H9 (cell line): Measurements from ENCODE around the gene GRIK4. TPM values are rescaled to one million over a fixed set of nuclear protein-coding genes. Genes with fewer than 3 reads are reported as not detected.

Experiments used
- DNase-seq: peaks from one replicate; pipeline ENCODE4 v3.0.0-alpha.2; 2017
- H2AFZ ChIP-seq: one replicate; pipeline ENCODE4 v1.6.1; 2013; ENCODE audit warnings: mild to moderate bottlenecking, low read length, control low read depth, moderate library complexity
- H2AK5ac ChIP-seq: 2 replicates; pipeline ENCODE4 v1.6.1; 2013; ENCODE audit warnings: low read length, control low read depth, mixed read lengths; ENCODE audit not compliant: insufficient read length
- H2BK120ac ChIP-seq: one replicate; pipeline ENCODE4 v1.6.1; 2013; ENCODE audit warnings: low read depth, mild to moderate bottlenecking, low read length, control low read depth, inconsistent platforms; ENCODE audit not compliant: poor library complexity, severe bottlenecking
- H2BK12ac ChIP-seq: 2 replicates; pipeline ENCODE4 v1.6.1; 2013; ENCODE audit warnings: low read length, control low read depth, mixed read lengths, low read depth; ENCODE audit not compliant: insufficient read length
- H2BK15ac ChIP-seq: 2 replicates; pipeline ENCODE4 v1.6.1; 2013; ENCODE audit warnings: low read depth, low read length, control low read depth
- H2BK20ac ChIP-seq: one replicate; pipeline ENCODE4 v1.6.1; 2013; ENCODE audit warnings: low read depth, mild to moderate bottlenecking, low read length, control low read depth, inconsistent platforms; ENCODE audit not compliant: poor library complexity, severe bottlenecking
- H2BK5ac ChIP-seq: 2 replicates; pipeline ENCODE4 v1.6.1; 2013; ENCODE audit warnings: low read length, control low read depth, mixed read lengths; ENCODE audit not compliant: insufficient read length
- H3K14ac ChIP-seq: 2 replicates; pipeline ENCODE4 v1.6.1; 2013; ENCODE audit warnings: low read length, control low read depth; ENCODE audit not compliant: insufficient read depth
- H3K18ac ChIP-seq: 2 replicates; pipeline ENCODE4 v1.6.1; 2013; ENCODE audit warnings: low read depth, mild to moderate bottlenecking, mixed read lengths, low read length, control low read depth; ENCODE audit not compliant: insufficient read length
- H3K23ac ChIP-seq: 2 replicates; pipeline ENCODE4 v1.6.1; 2013; ENCODE audit warnings: low read length, control low read depth, mixed read lengths, low read depth; ENCODE audit not compliant: insufficient read length
- H3K23me2 ChIP-seq: 2 replicates; pipeline ENCODE4 v1.6.1; 2013; ENCODE audit warnings: low read depth, mild to moderate bottlenecking, mixed read lengths, low read length, control low read depth; ENCODE audit not compliant: insufficient read length, poor library complexity, severe bottlenecking
- H3K27ac ChIP-seq: 2 replicates; pipeline ENCODE4 v1.5.1; 2013; ENCODE audit warnings: low read length, control low read depth, mixed read lengths, low read depth; ENCODE audit not compliant: insufficient read length
- H3K27me3 ChIP-seq: 2 replicates; pipeline ENCODE4 v1.6.1; 2013; ENCODE audit warnings: low read length, control low read depth, inconsistent platforms; ENCODE audit not compliant: insufficient read depth
- H3K4ac ChIP-seq: 2 replicates; pipeline ENCODE4 v1.6.1; 2013; ENCODE audit warnings: low read depth, mild to moderate bottlenecking, control low read depth, inconsistent platforms, low read length, moderate library complexity
- H3K4me1 ChIP-seq: 2 replicates; pipeline ENCODE4 v1.6.1; 2013; ENCODE audit warnings: low read length, control low read depth, inconsistent platforms; ENCODE audit not compliant: insufficient read depth
- H3K4me2 ChIP-seq: 2 replicates; pipeline ENCODE4 v1.6.1; 2013; ENCODE audit warnings: low read length, control low read depth, mixed read lengths; ENCODE audit not compliant: insufficient read length, insufficient read depth
- H3K56ac ChIP-seq: 2 replicates; pipeline ENCODE4 v1.6.1; 2013; ENCODE audit warnings: low read depth, mild to moderate bottlenecking, mixed read lengths, low read length, control low read depth; ENCODE audit not compliant: insufficient read length
- H3K79me1 ChIP-seq: 2 replicates; pipeline ENCODE4 v1.6.1; 2013; ENCODE audit warnings: low read depth, mild to moderate bottlenecking, moderate library complexity, low read length, control low read depth, inconsistent platforms; ENCODE audit not compliant: insufficient read depth, poor library complexity, severe bottlenecking
- H3K79me2 ChIP-seq: 2 replicates; pipeline ENCODE4 v1.6.1; 2013; ENCODE audit warnings: low read length, control low read depth, inconsistent platforms; ENCODE audit not compliant: insufficient read depth
- H3K9ac ChIP-seq: 2 replicates; pipeline ENCODE4 v1.6.1; 2013; ENCODE audit warnings: low read length, control low read depth, mixed read lengths; ENCODE audit not compliant: insufficient read length; ENCODE audit errors: extremely low read depth
- H3K9me3 ChIP-seq: one replicate; pipeline ENCODE4 v1.6.1; 2013; ENCODE audit warnings: low read depth, low read length, inconsistent platforms; ENCODE audit not compliant: control insufficient read depth
- H3T11ph ChIP-seq: one replicate; pipeline ENCODE4 v1.6.1; 2013; ENCODE audit warnings: mild to moderate bottlenecking, low read length, control low read depth, inconsistent platforms
- H4K20me1 ChIP-seq: one replicate; pipeline ENCODE4 v1.6.1; 2013; ENCODE audit not compliant: control insufficient read depth, insufficient read length, insufficient read depth
- H4K5ac ChIP-seq: 2 replicates; pipeline ENCODE4 v1.6.1; 2013; ENCODE audit warnings: low read depth, mild to moderate bottlenecking, mixed read lengths, low read length, control low read depth; ENCODE audit not compliant: insufficient read length
- H4K8ac ChIP-seq: replicated peaks from 2 replicates; pipeline ENCODE4 v1.6.1; 2013; ENCODE audit warnings: low read length, control low read depth, mixed read lengths, low read depth; ENCODE audit not compliant: insufficient read length
- H4K91ac ChIP-seq: 2 replicates; pipeline ENCODE4 v1.6.1; 2013; ENCODE audit warnings: low read depth, mild to moderate bottlenecking, moderate library complexity, mixed read lengths, low read length, control low read depth; ENCODE audit not compliant: insufficient read length
- H3K27ac Mint-ChIP-seq, 3 experiments: 2 replicates in 2 of 3; 3 replicates in 1 of 3; pipeline ENCODE4 v1.8.0; 2020 to 2021; ENCODE audit warnings: mixed read lengths in 3 of 3, mild to moderate bottlenecking in 1 of 3, moderate library complexity in 1 of 3
- H3K27me3 Mint-ChIP-seq: 2 replicates; pipeline ENCODE4 v1.8.0; 2021; ENCODE audit warnings: low read depth, mild to moderate bottlenecking, moderate library complexity, mixed read lengths
- H3K36me3 Mint-ChIP-seq, 3 experiments: 2 replicates in 2 of 3; 3 replicates in 1 of 3; pipeline ENCODE4 v1.8.0; 2020 to 2021; ENCODE audit warnings: low read depth in 3 of 3, mixed read lengths in 3 of 3; ENCODE audit not compliant: insufficient read depth in 1 of 3
- H3K4me1 Mint-ChIP-seq, 2 experiments: 2 replicates each; pipeline ENCODE4 v1.8.0; 2020; ENCODE audit warnings: mixed read lengths in 2 of 2
- H3K4me3 Mint-ChIP-seq, 2 experiments: 2 replicates in 1 of 2; 3 replicates in 1 of 2; pipeline ENCODE4 v1.8.0; 2020 to 2021; ENCODE audit warnings: mild to moderate bottlenecking in 2 of 2, mixed read lengths in 2 of 2, moderate library complexity in 1 of 2
- H3K9me3 Mint-ChIP-seq, 2 experiments: 2 replicates in 1 of 2; 3 replicates in 1 of 2; pipeline ENCODE4 v1.8.0; 2020; ENCODE audit warnings: mild to moderate bottlenecking in 2 of 2, mixed read lengths in 2 of 2, moderate library complexity in 1 of 2
- WGBS: extraction: QIAGEN DNeasy Blood & Tissue Kit; methylation state at CpG from one replicate; pipeline ENCODE4 v1.1.7; 2013; ENCODE audit warnings: missing lambda C conversion rate, low lambda C conversion rate, mixed read lengths; ENCODE audit not compliant: insufficient read length; ENCODE audit errors: extremely low coverage; 5-methylcytosine and 5-hydroxymethylcytosine counted together
- total RNA-seq: library from RNA; stranded (reverse); gene quantifications from 2 replicates; pipeline ENCODE4 v1.2.1, GENCODE V29; 2021
- TF ChIP-seq, protein P1 (sequence below): fragments of 200-600 bp; sonication (generic); conservative IDR thresholded peaks from 3 replicates; pipeline ENCODE4 v1.8.0; 2021; ENCODE audit warnings: antibody characterized with exemption, mild to moderate bottlenecking

GRIK4 gene
- total RNA-seq, 1 experiment from 2014 or later: 2.3 TPM

DNA sequence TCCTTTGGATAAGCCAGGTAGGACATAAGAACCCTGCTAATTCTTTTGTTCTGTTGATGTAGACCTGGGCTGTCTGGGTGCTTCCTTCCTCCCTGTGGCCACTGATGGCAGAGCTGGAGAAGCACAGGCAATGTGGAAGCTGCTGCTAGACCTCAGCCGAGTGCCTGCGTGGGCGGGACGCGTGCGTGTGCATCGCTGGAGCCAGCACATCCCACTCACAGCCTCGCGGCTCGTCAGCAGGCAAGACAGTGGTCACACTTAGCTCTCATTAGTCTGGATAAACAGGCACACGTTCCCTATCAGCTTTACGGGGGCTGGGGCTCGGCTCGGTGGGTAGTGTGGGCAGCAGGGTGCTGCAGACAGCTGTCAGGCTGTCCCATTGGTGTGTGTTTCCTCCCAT, 155.7 kb downstream of the GRIK4 start:
- no peak overlapping the region for H3K56ac ChIP-seq
- H2BK5ac ChIP-seq: no peak overlapping the region
- no peak overlapping the region for H2AK5ac ChIP-seq
- H3K4me1 ChIP-seq: no peaks in the 10 kb centered on the region
- H3K9ac ChIP-seq: no peak overlapping the region
- no peaks in the 10 kb centered on the region for H3K79me2 ChIP-seq
- H3K27me3 ChIP-seq: no peaks in the 10 kb centered on the region
- H3K79me1 ChIP-seq: no peaks in the 10 kb centered on the region
- no peak overlapping the region for H4K91ac ChIP-seq
- no peak overlapping the region for H4K5ac ChIP-seq
- H3K27ac ChIP-seq: no peak overlapping the region
- H3T11ph ChIP-seq: no peak overlapping the region
- H3K4me2 ChIP-seq: no peak overlapping the region
- Mint-ChIP-seq H3K4me1 (peaks cover 5 to 16% of the 10 kb centered on the region in 2 experiments), H3K4me3 (no peak overlapping the region), H3K36me3 (no peaks in the 10 kb centered on the region; a peak in 1 of 7 replicates), H3K27me3 (peaks cover 15% of the 10 kb centered on the region), H3K9me3 (peaks cover 0 to 4% of the 10 kb centered on the region in 2 experiments; a peak in 2 of 5 replicates), H3K27ac (no peak overlapping the region)
- no peak overlapping the region for H2BK120ac ChIP-seq
- no peaks in the 10 kb centered on the region for H3K9me3 ChIP-seq
- H2AFZ ChIP-seq: no peak overlapping the region
- H3K4ac ChIP-seq: no peak overlapping the region
- WGBS: no CpG with 5 or more reads among the region's 14 CpGs
- no peak overlapping the region for H2BK20ac ChIP-seq
- H3K23me2 ChIP-seq: no peaks in the 10 kb centered on the region
- no peak overlapping the region for H3K23ac ChIP-seq
- no peak overlapping the region; the same call in 1 of the 2 replicates for H3K14ac ChIP-seq
- H2BK12ac ChIP-seq: no peak overlapping the region
- H2BK15ac ChIP-seq: no peak overlapping the region
- TF ChIP-seq, protein P1, sequence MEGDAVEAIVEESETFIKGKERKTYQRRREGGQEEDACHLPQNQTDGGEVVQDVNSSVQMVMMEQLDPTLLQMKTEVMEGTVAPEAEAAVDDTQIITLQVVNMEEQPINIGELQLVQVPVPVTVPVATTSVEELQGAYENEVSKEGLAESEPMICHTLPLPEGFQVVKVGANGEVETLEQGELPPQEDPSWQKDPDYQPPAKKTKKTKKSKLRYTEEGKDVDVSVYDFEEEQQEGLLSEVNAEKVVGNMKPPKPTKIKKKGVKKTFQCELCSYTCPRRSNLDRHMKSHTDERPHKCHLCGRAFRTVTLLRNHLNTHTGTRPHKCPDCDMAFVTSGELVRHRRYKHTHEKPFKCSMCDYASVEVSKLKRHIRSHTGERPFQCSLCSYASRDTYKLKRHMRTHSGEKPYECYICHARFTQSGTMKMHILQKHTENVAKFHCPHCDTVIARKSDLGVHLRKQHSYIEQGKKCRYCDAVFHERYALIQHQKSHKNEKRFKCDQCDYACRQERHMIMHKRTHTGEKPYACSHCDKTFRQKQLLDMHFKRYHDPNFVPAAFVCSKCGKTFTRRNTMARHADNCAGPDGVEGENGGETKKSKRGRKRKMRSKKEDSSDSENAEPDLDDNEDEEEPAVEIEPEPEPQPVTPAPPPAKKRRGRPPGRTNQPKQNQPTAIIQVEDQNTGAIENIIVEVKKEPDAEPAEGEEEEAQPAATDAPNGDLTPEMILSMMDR: no peak
- H4K8ac ChIP-seq: no peak overlapping the region
- no peaks in the 10 kb centered on the region for H4K20me1 ChIP-seq
- H3K18ac ChIP-seq: no peak overlapping the region
- no peak for DNase-seq
